WTC11 (cell line): ENCODE data around the gene EIF1AD. TPM values are rescaled to one million over a fixed set of nuclear protein-coding genes. Genes with fewer than 3 reads are reported as not detected.

Source experiments
- ATAC-seq: fragments of 200-7000 bp; cut with Tn5 transposase; 2 replicates; pipeline ENCODE4 v1.10.0; 2021; ENCODE audit warnings: mild to moderate bottlenecking, moderate library complexity
- CTCF ChIA-PET: fragments of 300-600 bp; sonication (Branson Sonifier 250); formaldehyde crosslinking; loops from one replicate; lab custom pipeline; 2021; ENCODE audit warnings: antibody characterized with exemption; lab: Charles Lee
- POLR2A ChIA-PET: fragments of 350-600 bp; sonication (Branson Sonifier 250); formaldehyde crosslinking; loops from one replicate; lab custom pipeline; 2021; ENCODE audit warnings: antibody characterized with exemption; lab: Charles Lee
- DNase-seq: peaks from one replicate; pipeline ENCODE4 v3.0.0; 2021; ENCODE audit warnings: low spot score
- H3K27ac Mint-ChIP-seq: 2 replicates; pipeline ENCODE4 v1.8.0; 2021; ENCODE audit warnings: mixed read lengths
- H3K27me3 Mint-ChIP-seq: 2 replicates; pipeline ENCODE4 v1.8.0; 2021; ENCODE audit warnings: low read depth, mild to moderate bottlenecking, moderate library complexity, mixed read lengths
- H3K36me3 Mint-ChIP-seq: 2 replicates; pipeline ENCODE4 v1.8.0; 2021; ENCODE audit warnings: mixed read lengths
- H3K4me1 Mint-ChIP-seq: 2 replicates; pipeline ENCODE4 v1.8.0; 2022; ENCODE audit warnings: mixed read lengths
- H3K4me3 Mint-ChIP-seq: 2 replicates; pipeline ENCODE4 v1.8.0; 2021; ENCODE audit warnings: mild to moderate bottlenecking, moderate library complexity, mixed read lengths
- H3K9me3 Mint-ChIP-seq: 2 replicates; pipeline ENCODE4 v1.8.0; 2021; ENCODE audit warnings: mixed read lengths
- ARID4B ChIP-seq: sonication (generic); formaldehyde crosslinking; IDR thresholded peaks from 2 replicates; pipeline ENCODE4 v1.8.0; 2023; ENCODE audit warnings: missing genetic modification reagents, mild to moderate bottlenecking, borderline replicate concordance
- ATF6 ChIP-seq: sonication (generic); formaldehyde crosslinking; IDR thresholded peaks from 2 replicates; pipeline ENCODE4 v1.8.1; 2023; ENCODE audit warnings: mild to moderate bottlenecking, missing genetic modification reagents
- E2F4 ChIP-seq: sonication (generic); formaldehyde crosslinking; IDR thresholded peaks from 2 replicates; pipeline ENCODE4 v1.8.1; 2022; ENCODE audit warnings: low read depth, mild to moderate bottlenecking, moderate library complexity, missing genetic modification reagents, borderline replicate concordance
- E2F5 ChIP-seq: sonication (generic); formaldehyde crosslinking; IDR thresholded peaks from 2 replicates; pipeline ENCODE4 v1.8.1; 2022; ENCODE audit warnings: mild to moderate bottlenecking, moderate library complexity, missing genetic modification reagents
- FOXP1 ChIP-seq: sonication (generic); formaldehyde crosslinking; IDR thresholded peaks from 2 replicates; pipeline ENCODE4 v1.8.0; 2022; ENCODE audit warnings: missing genetic modification reagents, mild to moderate bottlenecking, moderate library complexity, borderline replicate concordance
- MAX ChIP-seq: sonication (generic); formaldehyde crosslinking; IDR thresholded peaks from 2 replicates; pipeline ENCODE4 v1.8.0; 2022; ENCODE audit warnings: mild to moderate bottlenecking, missing genetic modification reagents
- NR2C2 ChIP-seq: sonication (generic); formaldehyde crosslinking; IDR thresholded peaks from 2 replicates; pipeline ENCODE4 v1.8.0; 2022; ENCODE audit warnings: mild to moderate bottlenecking, missing genetic modification reagents
- RORB ChIP-seq: fragments of 250-450 bp; sonication (Bioruptor Pico); IDR thresholded peaks from 2 replicates; pipeline ENCODE4 v1.9.0; 2021; ENCODE audit warnings: mild to moderate bottlenecking
- ZNF121 ChIP-seq: sonication (generic); formaldehyde crosslinking; IDR thresholded peaks from 2 replicates; pipeline ENCODE4 v1.8.0; 2023; ENCODE audit warnings: missing genetic modification reagents
- ZNF138 ChIP-seq: sonication (generic); formaldehyde crosslinking; conservative IDR thresholded peaks from 2 replicates; pipeline ENCODE4 v1.8.1; 2022; ENCODE audit warnings: mild to moderate bottlenecking, moderate library complexity, missing genetic modification reagents
- ZNF219 ChIP-seq: sonication (generic); formaldehyde crosslinking; IDR thresholded peaks from 2 replicates; pipeline ENCODE4 v1.8.0; 2023; ENCODE audit warnings: missing genetic modification reagents, mild to moderate bottlenecking, borderline replicate concordance
- ZNF263 ChIP-seq: sonication (generic); formaldehyde crosslinking; IDR thresholded peaks from 2 replicates; pipeline ENCODE4 v1.8.1; 2022; ENCODE audit warnings: low read depth, mild to moderate bottlenecking, moderate library complexity, missing genetic modification reagents
- ZNF281 ChIP-seq: sonication (generic); formaldehyde crosslinking; IDR thresholded peaks from 2 replicates; pipeline ENCODE4 v1.8.0; 2023; ENCODE audit warnings: mild to moderate bottlenecking, missing genetic modification reagents
- ZNF512 ChIP-seq: sonication (generic); formaldehyde crosslinking; IDR thresholded peaks from 2 replicates; pipeline ENCODE4 v1.8.1; 2022; ENCODE audit warnings: missing genetic modification reagents, borderline replicate concordance
- ZNF532 ChIP-seq: fragments of 250-450 bp; sonication (Bioruptor Pico); IDR thresholded peaks from 2 replicates; pipeline ENCODE4 v1.9.0; 2021; ENCODE audit warnings: mild to moderate bottlenecking, borderline replicate concordance
- total RNA-seq: library from RNA; stranded (reverse); gene quantifications from 3 replicates; pipeline ENCODE4 v1.2.3, GENCODE V29; 2021

The EIF1AD gene
- total RNA-seq, 1 experiment from 2014 or later, result 37.6 TPM

- TF ChIP-seq MAX (CRISPR knock-in tag) (peak; percentile 75; the same call in 1 of the 2 replicates), E2F4 (CRISPR knock-in tag) (no peak), ATF6 (CRISPR knock-in tag) (no peak), ZNF263 (CRISPR knock-in tag) (0 out of 2 replicates have a peak, but pooled peaks have one; percentile 29), FOXP1 (CRISPR knock-in tag) (peak; percentile 34; the same call in 1 of the 2 replicates), ZNF138 (peak; percentile 51; the same call in 1 of the 2 replicates)
- TF ChIP-seq, all 79 proteins: peak for 8
These were observed 9.9 kb upstream of the EIF1AD start, which contains the start of gene CST6 (continued) for GRCh38 chr11:66011785-66012303.

- Mint-ChIP-seq H3K9me3 (no peaks in the 10 kb centered on the region), H3K4me3 (peak overlapping the region; percentile 30; the same call in 1 of the 2 replicates), H3K36me3 (no peaks in the 10 kb centered on the region), H3K27me3 (peaks cover 22% of the 10 kb centered on the region), H3K4me1 (peaks cover 8% of the 10 kb centered on the region; the same call in 1 of the 2 replicates), H3K27ac (no peak overlapping the region)
- POLR2A ChIA-PET, result interaction anchor here (0.6 to 1.5 kb wide), 3 partner anchors 123 to 1247 kb away, joined by 3 read pairs; partner anchors contain the start of genes CFL1 and FIBP
- CTCF ChIA-PET, result interaction anchor here (0.6 to 3.5 kb wide), 10 partner anchors 9 to 231 kb away, joined by 3 to 42 read pairs (median 8); partner anchors contain the start of genes BANF1, EIF1AD, FIBP and MUS81
- DNase-seq (no peak), ATAC-seq (no peak)
- no peak for TF ChIP-seq NR2C2
- TF ChIP-seq ARID4B (CRISPR knock-in tag), result no peak
- no peak for TF ChIP-seq ZNF512 (CRISPR knock-in tag)
- TF ChIP-seq ZNF281, result no peak
- TF ChIP-seq ZNF532, result no peak
- no peak for TF ChIP-seq ZNF121 (CRISPR knock-in tag)
- TF ChIP-seq E2F5 (CRISPR knock-in tag), result no peak
- TF ChIP-seq RORB (CRISPR knock-in tag), result no peak
- no peak for TF ChIP-seq ZNF219 (CRISPR knock-in tag)
These were observed 9.4 kb upstream of the EIF1AD start for GRCh38 chr11:66011239-66011784.
